ENCODE results near the gene NPM3.

Gene NPM3

GRCh38 chr10:101780187-101780817, 2.9 kb downstream of the NPM3 start:
- TF ChIP-seq FOXK2 (IDR thresholded peaks at IDR 0.05) (no peak), BHLHE40 (IDR thresholded peaks at IDR 0.05; ENCODE audit: borderline replicate concordance) (no peak), L3MBTL2 (conservative IDR thresholded peaks at IDR 0.05) (no peak)
- CTCF ChIA-PET: interaction anchor here (0.6 to 2.7 kb wide), 9 partner anchors 16 to 264 kb away, joined by 3 to 41 read pairs (median 6); partner anchors contain the start of gene OGA
- DNase-seq (ENCODE audit: extremely low spot score): peak; percentile 15
- POLR2A ChIA-PET: interaction anchor here (1.1 to 1.3 kb wide), 2 partner anchors 177 to 193 kb away, joined by 4 to 6 read pairs; partner anchors contain the start of genes DPCD and POLL

GRCh38 chr10:101779544-101780186, 3.6 kb downstream of the NPM3 start:
- POLR2A ChIA-PET: interaction anchor here (1.3 kb wide), 1 partner anchor 39 kb away, joined by 3 read pairs; the partner anchor contains the start of gene OGA
- DNase-seq (ENCODE audit: extremely low spot score): peak; percentile 90
- TF ChIP-seq SUZ12 (IDR thresholded peaks at IDR 0.05): no peak
- TF ChIP-seq LEF1 (IDR thresholded peaks at IDR 0.05; ENCODE audit: borderline replicate concordance): no peak
- no peak for TF ChIP-seq ZNF384 (IDR thresholded peaks at IDR 0.05)
- TF ChIP-seq FOXA1 (IDR thresholded peaks at IDR 0.05): no peak
- TF ChIP-seq, protein P1, sequence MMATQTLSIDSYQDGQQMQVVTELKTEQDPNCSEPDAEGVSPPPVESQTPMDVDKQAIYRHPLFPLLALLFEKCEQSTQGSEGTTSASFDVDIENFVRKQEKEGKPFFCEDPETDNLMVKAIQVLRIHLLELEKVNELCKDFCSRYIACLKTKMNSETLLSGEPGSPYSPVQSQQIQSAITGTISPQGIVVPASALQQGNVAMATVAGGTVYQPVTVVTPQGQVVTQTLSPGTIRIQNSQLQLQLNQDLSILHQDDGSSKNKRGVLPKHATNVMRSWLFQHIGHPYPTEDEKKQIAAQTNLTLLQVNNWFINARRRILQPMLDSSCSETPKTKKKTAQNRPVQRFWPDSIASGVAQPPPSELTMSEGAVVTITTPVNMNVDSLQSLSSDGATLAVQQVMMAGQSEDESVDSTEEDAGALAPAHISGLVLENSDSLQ (IDR thresholded peaks at IDR 0.05): no peak
- peak; percentile 87 for TF ChIP-seq L3MBTL2 (conservative IDR thresholded peaks at IDR 0.05)
- CTCF ChIA-PET: interaction anchor here (0.6 to 2.8 kb wide), 5 partner anchors 21 to 185 kb away, joined by 3 to 41 read pairs (median 10); no protein-coding TSS in a partner anchor

DNA sequence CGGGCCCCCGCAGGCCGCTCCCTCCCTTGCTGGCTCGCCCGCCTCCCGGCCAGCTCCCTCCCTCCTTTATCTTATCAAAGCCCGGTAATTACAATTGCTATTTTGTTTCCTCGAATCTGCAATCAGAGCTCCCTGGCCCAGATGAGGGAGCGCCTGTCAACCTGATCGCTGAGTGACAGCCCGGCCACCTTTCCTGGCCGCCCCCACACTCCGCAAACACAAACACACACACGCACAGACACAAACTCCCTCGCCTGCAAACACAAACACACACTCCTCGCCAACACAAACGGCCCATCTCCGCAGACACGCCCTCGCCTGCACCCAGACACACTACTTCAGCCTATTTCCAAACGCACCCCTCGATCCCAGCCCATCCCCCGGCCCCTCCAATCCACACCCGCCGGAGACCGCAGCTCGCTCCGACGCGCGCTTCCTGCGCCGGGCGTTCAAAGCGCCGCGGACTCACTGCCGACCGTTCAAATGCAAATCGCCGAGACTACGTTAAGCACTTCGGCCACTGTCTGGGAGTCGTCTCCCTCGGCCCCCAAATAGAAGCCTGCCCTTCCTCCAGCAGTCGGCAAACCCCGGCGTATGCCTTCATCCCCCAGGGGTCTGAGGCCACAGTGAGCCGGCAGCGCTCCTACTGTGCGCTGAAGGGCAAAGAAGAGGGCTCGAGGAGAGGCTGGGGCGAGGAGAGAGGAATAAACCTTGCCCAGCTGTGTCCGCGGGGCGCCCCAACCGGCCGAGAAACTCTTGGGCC, 4.3 kb downstream of the NPM3 start:
- TF ChIP-seq, protein P1 (IDR thresholded peaks at IDR 0.05): peak; percentile 71
- TF ChIP-seq NFRKB (IDR thresholded peaks at IDR 0.05): no peak
- DNase-seq (ENCODE audit: extremely low spot score): peak; percentile 15
- ChIA-PET POLR2A (interaction anchor here (1.3 kb wide), 1 partner anchor 40 kb away, joined by 3 read pairs; the partner anchor contains the start of gene OGA), CTCF (interaction anchor here (0.7 to 2.8 kb wide), 2 partner anchors 177 to 184 kb away, joined by 5 to 10 read pairs; no protein-coding TSS in a partner anchor)

DNA sequence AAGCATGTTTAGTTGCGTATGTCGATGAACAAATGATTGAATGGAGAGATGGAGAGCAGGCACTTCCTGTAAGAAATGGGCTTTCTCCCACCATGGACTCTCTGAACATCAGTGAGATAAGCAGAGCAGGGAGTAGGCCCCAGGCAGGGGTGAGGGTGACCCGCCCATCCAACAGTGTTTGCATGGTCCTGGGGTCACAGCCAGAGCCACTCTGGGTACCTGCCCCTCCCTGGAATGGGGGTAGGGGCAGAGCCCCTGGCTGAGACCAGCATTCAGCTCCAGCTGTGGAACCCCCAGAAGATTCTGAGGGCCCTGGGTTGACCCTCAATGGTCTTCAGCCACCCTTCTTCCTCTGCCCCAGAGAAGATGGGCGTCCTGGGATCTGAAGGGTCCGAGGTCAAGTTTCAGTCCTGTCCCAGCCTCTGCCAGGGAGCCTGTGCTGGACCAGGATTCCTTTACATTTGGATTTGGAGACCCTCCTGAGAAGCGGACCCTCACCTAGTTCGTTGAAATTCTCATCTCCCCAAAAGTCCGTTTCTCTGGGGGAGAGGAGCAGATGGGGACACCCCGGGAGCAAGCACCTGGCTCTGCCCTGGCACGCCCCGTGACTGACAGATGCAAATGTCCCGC, 5.0 kb downstream of the NPM3 start:
- TF ChIP-seq NFRKB (IDR thresholded peaks at IDR 0.05): no peak
- no peak for TF ChIP-seq ARNT (IDR thresholded peaks at IDR 0.05)
- ChIA-PET CTCF (interaction anchor here (2.8 kb wide), 1 partner anchor 176 kb away, joined by 10 read pairs; no protein-coding TSS in a partner anchor), POLR2A (interaction anchor here (1.3 kb wide), 1 partner anchor 41 kb away, joined by 3 read pairs; the partner anchor contains the start of gene OGA)
- peak; percentile 8 for DNase-seq (ENCODE audit: extremely low spot score)

- CTCF ChIA-PET: interaction anchor here (2.8 kb wide), 1 partner anchor 175 kb away, joined by 10 read pairs; no protein-coding TSS in a partner anchor
- TF ChIP-seq CTBP1 (IDR thresholded peaks at IDR 0.05; ENCODE audit: borderline replicate concordance) (no peak), ARNT (IDR thresholded peaks at IDR 0.05) (no peak), ZNF384 (IDR thresholded peaks at IDR 0.05) (no peak), FOXK2 (IDR thresholded peaks at IDR 0.05) (no peak), BHLHE40 (IDR thresholded peaks at IDR 0.05; ENCODE audit: borderline replicate concordance) (no peak), HDGF (IDR thresholded peaks at IDR 0.05; ENCODE audit: borderline replicate concordance) (no peak), FOXA1 (IDR thresholded peaks at IDR 0.05) (no peak)
- POLR2A ChIA-PET: no interaction called here
- peak; percentile 7 for DNase-seq (ENCODE audit: extremely low spot score)
These were observed 5.6 kb downstream of the NPM3 start for GRCh38 chr10:101777619-101778145.

DNA sequence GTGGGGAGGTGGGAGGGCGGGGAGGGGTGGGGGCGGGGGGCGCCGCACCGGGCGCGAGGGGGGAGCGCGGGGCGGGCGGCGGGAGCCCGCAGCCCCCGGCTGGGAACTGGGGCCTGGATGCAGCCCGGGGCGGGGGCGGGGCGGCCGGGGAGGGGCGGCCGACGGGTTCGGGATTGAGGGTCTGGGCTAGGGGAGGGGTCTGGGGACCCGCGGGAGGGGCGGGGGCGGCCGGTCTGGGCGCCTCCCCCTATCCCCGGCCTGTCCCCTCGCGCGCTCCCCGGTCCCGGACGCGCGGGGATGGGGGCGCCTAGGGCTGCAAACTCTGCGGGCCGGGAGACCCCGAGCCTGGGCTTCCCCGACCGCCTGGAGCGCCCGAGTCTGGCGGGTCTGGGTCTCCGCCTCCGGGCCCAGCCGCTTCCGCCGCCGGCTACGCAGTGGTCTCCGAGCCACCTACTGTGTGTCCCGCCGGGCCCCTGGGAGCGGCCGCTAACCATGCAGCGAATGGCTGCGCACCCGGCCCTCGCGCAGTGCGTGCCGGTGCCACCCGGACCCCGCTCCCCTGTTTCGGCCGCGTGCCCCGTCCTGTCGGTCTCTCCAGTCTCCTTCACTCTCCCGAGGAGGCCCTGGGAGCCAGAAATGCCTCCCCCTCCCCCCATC, 7.0 kb downstream of the NPM3 start:
- peak; percentile 6 for DNase-seq (ENCODE audit: extremely low spot score)
- ChIA-PET CTCF (interaction anchor here (2.8 kb wide), 1 partner anchor 174 kb away, joined by 10 read pairs; no protein-coding TSS in a partner anchor), POLR2A (interaction anchor here (0.6 kb wide), 1 partner anchor 41 kb away, joined by 3 read pairs; no protein-coding TSS in a partner anchor)
- TF ChIP-seq FOXK2 (IDR thresholded peaks at IDR 0.05) (no peak), FOXM1 (IDR thresholded peaks at IDR 0.05; ENCODE audit: borderline replicate concordance) (no peak)
